Activated CD4-positive, alpha-beta memory T cell treated with anti-CD3 and anti-CD28 coated beads, Interleukin-2, amount 10 ng/mL, durations not matched to agents 7 days and 5 days (primary cell): Measurements from ENCODE around the gene RBM23. TPM values are rescaled to one million over a fixed set of nuclear protein-coding genes. Genes with fewer than 3 reads are reported as not detected.
"Not testable (repeated sequence)": the region's sequence is repeated elsewhere in the genome, so short reads cannot be mapped to it uniquely, and the experiment has no call there.

Source experiments
- CTCF ChIA-PET: fragments of 350-600 bp; sonication (Branson Sonifier 250); formaldehyde crosslinking; loops from one replicate; lab custom pipeline; 2021; ENCODE audit warnings: antibody characterized with exemption, inconsistent platforms; lab: Charles Lee
- POLR2A ChIA-PET: fragments of 350-600 bp; sonication (Branson Sonifier 250); formaldehyde crosslinking; loops from one replicate; lab custom pipeline; 2021; ENCODE audit warnings: antibody characterized with exemption; lab: Charles Lee
- DNase-seq: peaks from one replicate; pipeline ENCODE4 v3.0.0-alpha.2; 2020
- H3K27ac Mint-ChIP-seq: one replicate; pipeline ENCODE4 v1.8.0; 2021; ENCODE audit warnings: mild to moderate bottlenecking, mixed read lengths
- H3K27me3 Mint-ChIP-seq: one replicate; pipeline ENCODE4 v1.8.0; 2021; ENCODE audit warnings: mixed read lengths
- H3K36me3 Mint-ChIP-seq: one replicate; pipeline ENCODE4 v1.8.0; 2021; ENCODE audit warnings: low read depth, mixed read lengths
- H3K4me1 Mint-ChIP-seq: one replicate; pipeline ENCODE4 v1.8.0; 2021; ENCODE audit warnings: mixed read lengths
- H3K4me3 Mint-ChIP-seq: one replicate; pipeline ENCODE4 v1.8.0; 2021; ENCODE audit warnings: mild to moderate bottlenecking, mixed read lengths
- H3K9me3 Mint-ChIP-seq: one replicate; pipeline ENCODE4 v1.8.0; 2021; ENCODE audit warnings: mixed read lengths
- total RNA-seq, 2 experiments: library from RNA; stranded (reverse); gene quantifications; one replicate each; pipeline ENCODE4 v1.2.3, GENCODE V29; 2021

RBM23 gene
- total RNA-seq, 2 experiments from 2014 or later: 71.8 to 73.5 TPM

DNA sequence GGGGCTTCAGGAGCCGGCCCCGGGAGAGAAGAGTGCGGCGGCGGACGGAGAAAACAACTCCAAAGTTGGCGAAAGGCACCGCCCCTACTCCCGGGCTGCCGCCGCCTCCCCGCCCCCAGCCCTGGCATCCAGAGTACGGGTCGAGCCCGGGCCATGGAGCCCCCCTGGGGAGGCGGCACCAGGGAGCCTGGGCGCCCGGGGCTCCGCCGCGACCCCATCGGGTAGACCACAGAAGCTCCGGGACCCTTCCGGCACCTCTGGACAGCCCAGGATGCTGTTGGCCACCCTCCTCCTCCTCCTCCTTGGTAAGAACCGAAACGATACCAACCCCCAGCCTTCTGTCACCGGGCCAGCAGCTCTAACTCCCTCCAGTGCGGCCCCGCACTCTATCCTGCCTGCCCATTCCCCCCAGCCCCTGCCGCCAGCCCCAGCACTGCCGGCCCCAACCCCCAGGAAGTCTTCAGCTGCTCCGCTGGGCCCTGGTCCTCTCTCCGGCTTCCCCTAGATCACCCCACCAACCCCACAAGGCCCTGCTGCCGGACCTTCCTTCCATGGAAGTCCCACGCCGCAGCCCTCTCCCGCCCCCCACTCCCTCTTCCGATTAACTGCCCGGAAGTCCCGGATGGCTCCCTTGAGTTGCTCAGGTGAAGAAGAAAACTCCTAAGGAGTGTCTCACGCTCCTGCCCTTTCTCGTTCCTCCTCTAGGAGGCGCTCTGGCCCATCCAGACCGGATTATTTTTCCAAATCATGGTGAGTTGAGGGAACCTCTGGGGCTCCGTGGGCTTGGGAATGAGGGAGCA, 46.7 kb downstream of the RBM23 start:
- Mint-ChIP-seq H3K27ac (peak overlapping the region; percentile 97), H3K4me3 (peak overlapping the region; percentile 86), H3K27me3 (no peaks in the 10 kb centered on the region), H3K9me3 (no peaks in the 10 kb centered on the region), H3K36me3 (peaks cover 39% of the 10 kb centered on the region), H3K4me1 (peaks cover 39% of the 10 kb centered on the region)
- CTCF ChIA-PET: interaction anchor here (0.8 to 7.8 kb wide), 25 partner anchors 9 to 875 kb away, joined by 3 to 145 read pairs (median 6); partner anchors contain the start of genes HAUS4, MRPL52, PRMT5 and PSMB5
- POLR2A ChIA-PET: interaction anchor here (0.7 to 7.7 kb wide), 20 partner anchors 9 to 316 kb away, joined by 3 to 115 read pairs (median 5); partner anchors contain the start of genes ACIN1, C14orf119, DAD1 and HAUS4
- peak; percentile 76 for DNase-seq

DNA sequence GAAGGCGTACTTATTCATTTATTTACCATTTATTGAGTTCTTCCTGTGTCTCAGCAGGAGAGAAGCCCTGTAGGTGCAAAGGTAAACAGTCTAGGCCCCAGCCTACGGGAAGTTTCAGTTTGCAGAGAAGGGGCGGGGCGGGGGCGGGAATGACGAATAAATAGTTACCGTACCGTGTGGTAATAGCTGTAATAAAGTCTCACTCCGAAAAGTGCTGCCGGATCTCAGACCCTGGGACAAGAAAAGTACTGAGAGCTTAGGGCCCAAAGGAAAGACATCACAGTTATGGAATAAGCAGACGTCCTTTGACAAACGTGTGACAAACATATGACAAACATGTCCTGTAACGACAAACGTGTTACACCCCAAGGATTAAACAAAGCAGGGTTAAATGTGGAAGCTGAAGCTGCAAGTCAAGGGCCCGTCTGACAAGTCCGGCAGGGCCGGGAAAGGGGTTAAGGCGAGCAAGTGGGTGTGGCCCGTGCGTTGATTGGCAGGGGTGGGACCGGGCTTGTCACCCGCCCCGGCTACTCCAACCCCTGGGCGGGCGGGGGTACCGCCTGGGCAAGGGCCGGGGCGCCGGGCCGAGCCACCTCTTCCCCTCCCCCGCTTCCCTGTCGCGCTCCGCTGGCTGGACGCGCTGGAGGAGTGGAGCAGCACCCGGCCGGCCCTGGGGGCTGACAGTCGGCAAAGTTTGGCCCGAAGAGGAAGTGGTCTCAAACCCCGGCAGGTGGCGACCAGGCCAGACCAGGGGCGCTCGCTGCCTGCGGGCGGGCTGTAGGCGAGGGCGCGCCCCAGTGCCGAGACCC, 47.5 kb downstream of the RBM23 start, which contains the start of gene LRP10:
TSS of gene LRP10 (plus strand) at position 517 of the 809 bp plus-strand sequence. CDS start 564 bp downstream, outside the sequence.
- H3K9me3 Mint-ChIP-seq: no peaks in the 10 kb centered on the region
- DNase-seq: peak; percentile 87
- H3K27me3 Mint-ChIP-seq: no peaks in the 10 kb centered on the region
- peaks cover 39% of the 10 kb centered on the region for H3K4me1 Mint-ChIP-seq
- POLR2A ChIA-PET: interaction anchor here (0.6 to 7.7 kb wide), 24 partner anchors 10 to 315 kb away, joined by 3 to 115 read pairs (median 5); partner anchors contain the start of genes ABHD4, ACIN1, DAD1 and HAUS4
- peak within 1 kb of the TSS; percentile 97 for H3K27ac Mint-ChIP-seq
- CTCF ChIA-PET: interaction anchor here (0.7 to 7.8 kb wide), 23 partner anchors 9 to 301 kb away, joined by 3 to 145 read pairs (median 7); partner anchors contain the start of genes DAD1, MRPL52, PRMT5 and PSMB5
- peaks cover 31% of the 10 kb centered on the region for H3K36me3 Mint-ChIP-seq
- H3K4me3 Mint-ChIP-seq: peak within 1 kb of the TSS; percentile 86

DNA sequence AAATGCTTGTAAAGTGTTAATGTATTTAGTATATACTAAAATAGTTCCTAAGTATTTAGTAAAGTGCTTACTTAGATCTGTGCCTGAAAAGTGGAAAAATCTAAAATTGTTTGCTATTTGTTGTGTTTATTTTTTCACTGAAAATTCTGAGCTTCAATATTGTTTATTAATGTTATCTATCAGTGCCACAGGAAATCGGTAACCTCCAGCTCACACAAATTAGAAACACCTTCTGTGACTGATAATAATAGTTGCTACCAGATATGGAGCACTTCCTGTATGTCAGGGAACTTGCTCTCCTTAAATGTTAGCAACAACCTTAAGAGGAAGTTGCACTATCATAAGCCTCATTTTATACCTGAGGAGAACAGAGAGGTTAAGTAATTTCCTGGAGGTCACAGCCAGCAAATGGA, 48.1 kb downstream of the RBM23 start:
- peaks cover 25% of the 10 kb centered on the region for H3K36me3 Mint-ChIP-seq
- POLR2A ChIA-PET: interaction anchor here (0.7 to 7.7 kb wide), 20 partner anchors 9 to 314 kb away, joined by 3 to 115 read pairs (median 6); partner anchors contain the start of genes ABHD4, ACIN1, DAD1 and HAUS4

DNA sequence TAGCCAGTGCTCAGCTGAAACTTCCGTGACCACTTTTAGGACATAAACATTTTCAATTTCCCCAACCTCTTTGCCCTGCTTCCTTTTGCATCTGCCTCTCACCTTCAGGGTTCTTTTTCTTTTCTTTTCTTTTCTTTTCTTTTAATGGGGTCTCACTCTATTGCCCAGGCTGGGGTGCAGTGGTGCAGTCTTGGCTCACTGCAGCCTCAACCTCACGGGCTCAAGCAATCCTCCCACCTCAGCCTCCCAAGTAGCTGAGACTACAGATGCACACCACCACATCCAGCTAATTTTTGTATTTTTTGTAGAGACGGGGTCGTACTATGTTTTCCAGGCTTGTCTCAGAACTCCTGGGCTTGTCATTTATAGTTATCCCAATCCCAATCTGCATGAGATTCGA, 52.1 kb downstream of the RBM23 start:
- Mint-ChIP-seq H3K27ac (no peak overlapping the region), H3K4me1 (peaks cover 18% of the 10 kb centered on the region), H3K36me3 (peaks cover 2% of the 10 kb centered on the region), H3K9me3 (peaks cover 3% of the 10 kb centered on the region), H3K4me3 (no peak overlapping the region), H3K27me3 (peaks cover 7% of the 10 kb centered on the region)
- DNase-seq: no peak
- ChIA-PET POLR2A (no interaction called here), CTCF (interaction anchor here (0.9 to 8.1 kb wide), 2 partner anchors 14 to 44 kb away, joined by 3 to 62 read pairs; no protein-coding TSS in a partner anchor)

More for the DNA sequence above, 48.1 kb downstream of the RBM23 start:
- DNase-seq: no peak
- H3K27ac Mint-ChIP-seq: peak overlapping the region; percentile 97
- CTCF ChIA-PET: interaction anchor here (0.6 to 7.8 kb wide), 15 partner anchors 12 to 281 kb away, joined by 3 to 145 read pairs (median 5); partner anchors contain the start of genes DAD1, MRPL52, PRMT5 and RBM23
- H3K9me3 Mint-ChIP-seq: no peaks in the 10 kb centered on the region
- H3K4me3 Mint-ChIP-seq: peak overlapping the region; percentile 86
- H3K4me1 Mint-ChIP-seq: peaks cover 36% of the 10 kb centered on the region
- no peaks in the 10 kb centered on the region for H3K27me3 Mint-ChIP-seq

DNA sequence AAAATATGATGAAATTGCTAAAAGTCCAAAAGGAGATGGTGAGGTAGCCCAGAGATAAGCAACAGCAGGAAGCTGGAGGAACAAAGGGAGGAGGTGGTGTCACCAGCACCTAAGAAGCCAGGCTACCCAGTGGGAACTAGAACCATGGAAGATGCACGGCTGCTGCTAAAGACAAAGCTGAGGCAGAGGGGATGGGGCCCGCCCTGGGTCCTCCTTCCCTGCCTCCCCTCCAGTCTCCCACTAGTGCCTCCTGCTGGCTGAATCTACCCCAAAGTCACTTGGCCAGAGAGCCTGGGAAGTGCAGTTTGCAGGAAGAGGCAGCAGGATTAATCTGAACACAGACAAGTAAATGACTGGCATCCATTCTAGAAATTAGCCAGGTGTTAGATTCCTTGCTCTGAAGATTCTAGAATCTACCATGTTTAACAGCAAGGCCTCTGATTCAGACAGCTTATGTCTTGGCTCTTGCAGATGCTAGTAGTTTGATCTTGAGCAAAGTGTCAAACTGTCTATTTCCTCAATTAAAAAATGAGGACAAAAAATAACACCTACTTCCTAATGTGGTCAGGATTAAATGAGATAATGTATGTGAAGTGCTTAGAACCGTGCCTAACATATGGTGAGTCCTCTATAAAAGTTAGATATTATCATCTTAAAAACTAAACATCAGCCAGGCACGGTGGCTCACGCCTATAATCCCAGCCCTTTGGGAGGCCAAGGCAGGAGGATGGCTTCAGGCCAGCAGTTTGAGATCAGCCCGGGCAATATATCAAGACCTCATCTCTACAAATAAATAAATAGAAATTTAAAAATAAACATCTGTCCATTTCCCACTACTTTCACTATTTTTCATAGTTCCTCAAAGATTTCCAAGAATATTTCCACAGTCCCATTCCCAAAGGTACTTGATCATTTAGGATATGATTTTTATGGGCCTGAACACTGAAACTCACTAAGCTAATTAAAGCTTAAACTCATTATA, 53.2 kb downstream of the RBM23 start:
- ChIA-PET POLR2A (no interaction called here), CTCF (interaction anchor here (0.6 to 8.1 kb wide), 5 partner anchors 12 to 992 kb away, joined by 3 to 62 read pairs (median 4); no protein-coding TSS in a partner anchor)
- Mint-ChIP-seq H3K4me3 (no peak overlapping the region), H3K27ac (no peak overlapping the region), H3K9me3 (peaks cover 9% of the 10 kb centered on the region), H3K36me3 (peaks cover 12% of the 10 kb centered on the region), H3K4me1 (peaks cover 13% of the 10 kb centered on the region), H3K27me3 (peaks cover 17% of the 10 kb centered on the region)
- no peak for DNase-seq

- Mint-ChIP-seq H3K4me3 (no peak overlapping the region), H3K9me3 (peaks cover 9% of the 10 kb centered on the region), H3K4me1 (peaks cover 6% of the 10 kb centered on the region), H3K36me3 (peaks cover 12% of the 10 kb centered on the region), H3K27ac (no peak overlapping the region), H3K27me3 (peaks cover 19% of the 10 kb centered on the region)
- ChIA-PET CTCF (interaction anchor here (0.8 to 8.1 kb wide), 2 partner anchors 12 to 42 kb away, joined by 3 to 62 read pairs; no protein-coding TSS in a partner anchor), POLR2A (no interaction called here)
- no peak for DNase-seq
These were observed 54.0 kb downstream of the RBM23 start for GRCh38 chr14:22864979-22865378.

- H3K27me3 Mint-ChIP-seq: peaks cover 28% of the 10 kb centered on the region
- POLR2A ChIA-PET: interaction anchor here (2.1 kb wide), 1 partner anchor 9 kb away, joined by 5 read pairs; the partner anchor contains the start of gene LRP10
- H3K4me3 Mint-ChIP-seq: no peak overlapping the region
These were observed 57.3 kb downstream of the RBM23 start for GRCh38 chr14:22861651-22862050.

DNA sequence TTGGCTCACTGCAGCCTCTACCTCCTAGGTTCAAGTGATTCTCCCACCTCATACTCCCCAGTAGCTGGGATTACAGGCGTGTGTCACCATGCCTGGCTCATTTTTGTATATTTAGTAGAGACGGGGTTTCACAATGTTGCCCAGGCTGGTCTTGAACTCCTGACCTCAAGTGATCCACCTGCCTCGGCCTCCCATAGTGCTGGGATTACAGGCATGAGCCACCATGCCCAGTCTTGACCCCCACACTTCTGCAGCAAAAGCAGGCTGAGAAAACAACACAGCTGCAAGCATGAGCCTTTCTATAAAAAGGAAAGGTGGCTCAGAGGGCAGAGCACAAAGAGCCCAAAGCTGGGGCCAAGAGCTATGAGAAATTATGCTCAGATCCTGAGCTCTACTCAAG, 58.6 kb downstream of the RBM23 start:
- not testable (repeated sequence) for H3K4me3 Mint-ChIP-seq, DNase-seq, H3K27ac Mint-ChIP-seq, H3K9me3 Mint-ChIP-seq
- Mint-ChIP-seq H3K4me1 (peaks cover 22% of the 10 kb centered on the region), H3K27me3 (peaks cover 36% of the 10 kb centered on the region), H3K36me3 (peaks cover 15% of the 10 kb centered on the region)
- ChIA-PET CTCF (interaction anchor here (0.7 to 8.1 kb wide), 8 partner anchors 7 to 304 kb away, joined by 3 to 62 read pairs (median 13); partner anchors contain the start of gene LRP10), POLR2A (interaction anchor here (0.6 to 2.9 kb wide), 2 partner anchors 10 to 163 kb away, joined by 3 to 21 read pairs; partner anchors contain the start of gene LRP10)

More at GRCh38 chr14:22861651-22862050, 57.3 kb downstream of the RBM23 start:
- no peak overlapping the region for H3K27ac Mint-ChIP-seq
- peaks cover 12% of the 10 kb centered on the region for H3K36me3 Mint-ChIP-seq
- peaks cover 16% of the 10 kb centered on the region for H3K4me1 Mint-ChIP-seq
- CTCF ChIA-PET: interaction anchor here (0.7 to 8.1 kb wide), 5 partner anchors 8 to 121 kb away, joined by 3 to 62 read pairs (median 3); no protein-coding TSS in a partner anchor
- no peak for DNase-seq
- H3K9me3 Mint-ChIP-seq: peaks cover 9% of the 10 kb centered on the region

DNA sequence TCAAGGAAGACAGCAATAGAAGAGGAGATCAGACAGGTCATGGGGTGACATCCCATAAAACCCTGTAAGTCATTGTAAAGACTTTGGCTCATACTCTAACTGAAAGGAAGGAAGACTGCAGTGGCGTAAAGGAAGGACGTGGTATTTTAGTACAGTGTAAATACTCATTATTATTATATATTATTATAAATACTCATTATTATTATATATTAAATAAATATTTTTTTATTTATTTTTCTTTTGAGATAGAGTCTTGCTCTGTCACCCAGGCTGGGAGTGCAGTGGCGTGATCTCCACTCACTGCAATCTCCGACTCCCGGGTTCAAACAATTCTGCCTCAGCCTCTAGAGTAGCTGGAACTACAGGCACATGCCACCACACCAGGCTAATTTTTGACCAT, 62.5 kb downstream of the RBM23 start:
- peaks cover 8% of the 10 kb centered on the region for H3K36me3 Mint-ChIP-seq
- peaks cover 27% of the 10 kb centered on the region for H3K27me3 Mint-ChIP-seq
- peaks cover 2% of the 10 kb centered on the region for H3K9me3 Mint-ChIP-seq
- POLR2A ChIA-PET: no interaction called here
- no peak overlapping the region for H3K27ac Mint-ChIP-seq
- peaks cover 45% of the 10 kb centered on the region for H3K4me1 Mint-ChIP-seq
- CTCF ChIA-PET: interaction anchor here (1.5 to 7.9 kb wide), 5 partner anchors 15 to 33 kb away, joined by 6 to 195 read pairs (median 21); partner anchors contain the start of gene LRP10
- no peak for DNase-seq
- H3K4me3 Mint-ChIP-seq: no peak overlapping the region

GRCh38 chr14:22854963-22855724, 63.8 kb downstream of the RBM23 start:
- DNase-seq: no peak
- H3K27me3 Mint-ChIP-seq: peaks cover 19% of the 10 kb centered on the region
- no peaks in the 10 kb centered on the region for H3K9me3 Mint-ChIP-seq
- H3K4me3 Mint-ChIP-seq: no peak overlapping the region
- no peak overlapping the region for H3K27ac Mint-ChIP-seq
- peaks cover 54% of the 10 kb centered on the region for H3K4me1 Mint-ChIP-seq
- H3K36me3 Mint-ChIP-seq: peaks cover 3% of the 10 kb centered on the region
- ChIA-PET CTCF (interaction anchor here (0.7 to 7.9 kb wide), 32 partner anchors 8 to 941 kb away, joined by 3 to 195 read pairs (median 4); partner anchors contain the start of genes DAD1, LRP10, MMP14 and MRPL52), POLR2A (interaction anchor here (0.7 to 2.1 kb wide), 8 partner anchors 16 to 299 kb away, joined by 3 to 7 read pairs (median 3); no protein-coding TSS in a partner anchor)
